GM21447 (cell line): Measurements from ENCODE around the gene MLC1.

Source experiments
- ATAC-seq: cut with Tn5 transposase; IDR thresholded peaks from one replicate; pipeline ENCODE4 v1.9.1; 2021; ENCODE audit not compliant: unreplicated experiment

The MLC1 gene

GRCh38 chr22:50058906-50059880 lies 26.0 kb downstream of the MLC1 start:
- ATAC-seq, result no peak

GRCh38 chr22:50058061-50058905 lies 26.9 kb downstream of the MLC1 start, which contains the start of gene TTLL8:
Gene TTLL8, minus strand, starts transcription at chr22:50058298.
- ATAC-seq, result no peak

GRCh38 chr22:50057278-50058060 lies 27.8 kb downstream of the MLC1 start:
- ATAC-seq, result no peak

GRCh38 chr22:50056214-50056972 lies 28.8 kb downstream of the MLC1 start:
- no peak for ATAC-seq

- no peak for ATAC-seq
Measured at GRCh38 chr22:50053861-50054260, 31.4 kb downstream of the MLC1 start.

- ATAC-seq, result no peak
Measured at GRCh38 chr22:50051930-50052329, 33.3 kb downstream of the MLC1 start.

- no peak for ATAC-seq
Measured at GRCh38 chr22:50049299-50050195, 35.7 kb downstream of the MLC1 start.

- ATAC-seq, result no peak
Measured at GRCh38 chr22:50048836-50049235, 36.4 kb downstream of the MLC1 start.

- no peak for ATAC-seq
Measured at GRCh38 chr22:50048061-50048765, 37.0 kb downstream of the MLC1 start.

GRCh38 chr22:50047346-50047745 lies 37.9 kb downstream of the MLC1 start:
- ATAC-seq, result no peak

- ATAC-seq, result no peak
Measured at GRCh38 chr22:50046481-50047245, 38.6 kb downstream of the MLC1 start.

- no peak for ATAC-seq
Measured at GRCh38 chr22:50046019-50046415, 39.2 kb downstream of the MLC1 start.

GRCh38 chr22:50045211-50046018 lies 39.8 kb downstream of the MLC1 start:
- ATAC-seq, result no peak

GRCh38 chr22:50044485-50045118 lies 40.6 kb downstream of the MLC1 start:
- no peak for ATAC-seq

- no peak for ATAC-seq
Measured at GRCh38 chr22:50041361-50042065, 43.7 kb downstream of the MLC1 start.

- ATAC-seq, result no peak
Measured at GRCh38 chr22:50040717-50041116, 44.5 kb downstream of the MLC1 start.
